OCI-LY3 (cell line): ENCODE data around the gene ELL2.

Experiments
- H2AFZ ChIP-seq: fragments of 200-600, 300-600 bp; shearing (Covaris generic); 2 replicates; pipeline ENCODE4 v1.6.0; 2014; ENCODE audit warnings: antibody characterized with exemption, low read depth, low read length
- H3K27ac ChIP-seq: fragments of 200-600, 300-600 bp; sonication (generic); 2 replicates; pipeline ENCODE4 v1.5.1; 2014; ENCODE audit warnings: mild to moderate bottlenecking, low read length, moderate library complexity, mixed read lengths
- H3K27me3 ChIP-seq: fragments of 200-600, 300-600 bp; sonication (generic); 2 replicates; pipeline ENCODE4 v1.6.1; 2014; ENCODE audit warnings: low read depth, low read length, mixed read lengths
- H3K36me3 ChIP-seq: fragments of 200-600, 300-600 bp; sonication (generic); replicated peaks from 2 replicates; pipeline ENCODE3; 2014; ENCODE audit warnings: low read depth, low read length, mixed read lengths
- H3K4me1 ChIP-seq: fragments of 300-600, 200-600 bp; sonication (generic); 2 replicates; pipeline ENCODE4 v1.6.1; 2014; ENCODE audit warnings: low read length, mixed read lengths
- H3K4me2 ChIP-seq: fragments of 200-600, 300-600 bp; sonication (generic); 2 replicates; pipeline ENCODE4 v1.6.1; 2014; ENCODE audit warnings: low read length, mixed read lengths
- H3K4me3 ChIP-seq: fragments of 300-600, 200-600 bp; sonication (generic); 2 replicates; pipeline ENCODE4 v1.5.1; 2014; ENCODE audit warnings: antibody characterized with exemption, mild to moderate bottlenecking, low read length, moderate library complexity
- H3K79me2 ChIP-seq: fragments of 300-600, 200-600 bp; shearing (Covaris generic); 2 replicates; pipeline ENCODE4 v1.6.1; 2014; ENCODE audit warnings: mild to moderate bottlenecking, low read length, mixed read lengths
- H3K9ac ChIP-seq: fragments of 300-600, 200-600 bp; shearing (Covaris generic); 2 replicates; pipeline ENCODE4 v1.6.0; 2014; ENCODE audit warnings: mild to moderate bottlenecking, low read length, moderate library complexity
- H3K9me3 ChIP-seq: fragments of 200-600, 300-600 bp; shearing (Covaris generic); 2 replicates; pipeline ENCODE4 v1.6.1; 2014; ENCODE audit warnings: low read length, mixed read lengths; ENCODE audit not compliant: insufficient read depth
- H4K20me1 ChIP-seq: fragments of 200-600, 300-600 bp; sonication (generic); 2 replicates; pipeline ENCODE4 v1.6.1; 2016; ENCODE audit warnings: low read length, mixed read lengths; ENCODE audit not compliant: insufficient read depth
- CTCF ChIP-seq: fragments of 200-600, 300-600 bp; sonication (generic); IDR thresholded peaks from 2 replicates; pipeline ENCODE4 v1.5.1; 2014; ENCODE audit warnings: antibody characterized with exemption, low read length, low read depth
- EZH2phosphoT487 ChIP-seq: fragments of 200-600 bp; shearing (Covaris generic); IDR thresholded peaks from 2 replicates; pipeline ENCODE4 v1.6.1; 2018; ENCODE audit warnings: antibody characterized with exemption, mixed run types, low read depth

Gene ELL2

GRCh38 chr5:95913663-95914062 is 48.0 kb downstream of the ELL2 start:
- Histone ChIP-seq H2AFZ (no peak overlapping the region), H3K27me3 (no peaks in the 10 kb centered on the region), H3K79me2 (peaks cover 5% of the 10 kb centered on the region), H3K36me3 (peaks cover 5% of the 10 kb centered on the region), H3K27ac (no peak overlapping the region), H3K4me1 (peaks cover 14% of the 10 kb centered on the region), H3K4me3 (no peak overlapping the region), H3K9ac (no peak overlapping the region), H3K9me3 (no peaks in the 10 kb centered on the region), H3K4me2 (no peak overlapping the region), H4K20me1 (peaks cover 7% of the 10 kb centered on the region; the same call in 1 of the 2 replicates)
- TF ChIP-seq EZH2phosphoT487 (no peak), CTCF (no peak)

GRCh38 chr5:95912029-95912428 is 49.6 kb downstream of the ELL2 start:
- H3K9me3 ChIP-seq: no peaks in the 10 kb centered on the region
- no peaks in the 10 kb centered on the region for H3K36me3 ChIP-seq
- H2AFZ ChIP-seq: no peak overlapping the region
- peaks cover 14% of the 10 kb centered on the region for H3K4me1 ChIP-seq
- H3K9ac ChIP-seq: no peak overlapping the region
- no peak overlapping the region for H3K4me3 ChIP-seq
- no peak overlapping the region for H3K4me2 ChIP-seq
- no peak for TF ChIP-seq CTCF
- no peaks in the 10 kb centered on the region for H3K27me3 ChIP-seq
- peaks cover 5% of the 10 kb centered on the region; the same call in 1 of the 2 replicates for H3K79me2 ChIP-seq
- peaks cover 3% of the 10 kb centered on the region; the same call in 1 of the 2 replicates for H4K20me1 ChIP-seq
- no peak overlapping the region for H3K27ac ChIP-seq

GRCh38 chr5:95910521-95910920 is 51.1 kb downstream of the ELL2 start:
- no peaks in the 10 kb centered on the region for H3K36me3 ChIP-seq
- no peak overlapping the region for H2AFZ ChIP-seq
- H3K27me3 ChIP-seq: no peaks in the 10 kb centered on the region

GRCh38 chr5:95909738-95910137 is 51.9 kb downstream of the ELL2 start:
- H3K4me1 ChIP-seq: no peaks in the 10 kb centered on the region
- no peak overlapping the region for H3K27ac ChIP-seq

More at GRCh38 chr5:95910521-95910920, 51.1 kb downstream of the ELL2 start:
- Histone ChIP-seq H3K9me3 (no peaks in the 10 kb centered on the region), H4K20me1 (no peaks in the 10 kb centered on the region), H3K4me3 (no peak overlapping the region), H3K4me2 (no peak overlapping the region), H3K4me1 (no peaks in the 10 kb centered on the region), H3K27ac (no peak overlapping the region), H3K79me2 (no peaks in the 10 kb centered on the region), H3K9ac (no peak overlapping the region)
- TF ChIP-seq CTCF (no peak), EZH2phosphoT487 (no peak)

More at GRCh38 chr5:95909738-95910137, 51.9 kb downstream of the ELL2 start:
- Histone ChIP-seq H2AFZ (no peak overlapping the region), H3K4me3 (no peak overlapping the region), H3K36me3 (no peaks in the 10 kb centered on the region), H3K4me2 (no peak overlapping the region), H3K27me3 (no peaks in the 10 kb centered on the region), H4K20me1 (no peaks in the 10 kb centered on the region; the same call in 1 of the 2 replicates), H3K9ac (no peak overlapping the region), H3K9me3 (no peaks in the 10 kb centered on the region), H3K79me2 (no peaks in the 10 kb centered on the region)
- TF ChIP-seq CTCF (no peak), EZH2phosphoT487 (no peak)
